ENCODE results near the gene SLC4A5.
"Not testable (repeated sequence)": the region's sequence is repeated elsewhere in the genome, so short reads cannot be mapped to it uniquely, and the experiment has no call there.

SLC4A5 gene

GRCh38 chr2:74223941-74224770 lies 119.1 kb downstream of the SLC4A5 start:
- DNase-seq (ENCODE audit: low read depth) = no peak
- no peak overlapping the region for H3K4me3 ChIP-seq (ENCODE audit: low read depth, low read length)
- no peak for TF ChIP-seq CTCF (IDR thresholded peaks at IDR 0.05; ENCODE audit: control insufficient read depth, extremely low read depth, insufficient read depth)

GRCh38 chr2:74222300-74222650 lies 120.9 kb downstream of the SLC4A5 start:
- no peak for DNase-seq (ENCODE audit: low read depth)
- TF ChIP-seq CTCF (IDR thresholded peaks at IDR 0.05; ENCODE audit: control insufficient read depth, extremely low read depth, insufficient read depth) = no peak
- no peak overlapping the region for H3K4me3 ChIP-seq (ENCODE audit: low read depth, low read length)

- no peak for DNase-seq (ENCODE audit: low read depth)
- TF ChIP-seq CTCF (IDR thresholded peaks at IDR 0.05; ENCODE audit: control insufficient read depth, extremely low read depth, insufficient read depth) = no peak
- H3K4me3 ChIP-seq (ENCODE audit: low read depth, low read length) = no peak overlapping the region
Measured at GRCh38 chr2:74221604-74222299, 121.5 kb downstream of the SLC4A5 start.

GRCh38 chr2:74221091-74221490 lies 122.1 kb downstream of the SLC4A5 start:
- no peak for DNase-seq (ENCODE audit: low read depth)
- no peak overlapping the region for H3K4me3 ChIP-seq (ENCODE audit: low read depth, low read length)
- no peak for TF ChIP-seq CTCF (IDR thresholded peaks at IDR 0.05; ENCODE audit: control insufficient read depth, extremely low read depth, insufficient read depth)

- no peak for DNase-seq (ENCODE audit: low read depth)
- TF ChIP-seq CTCF (IDR thresholded peaks at IDR 0.05; ENCODE audit: control insufficient read depth, extremely low read depth, insufficient read depth) = no peak
- no peak overlapping the region for H3K4me3 ChIP-seq (ENCODE audit: low read depth, low read length)
Measured at GRCh38 chr2:74219846-74220486, 123.2 kb downstream of the SLC4A5 start.

- H3K4me3 ChIP-seq (ENCODE audit: low read depth, low read length) = no peak overlapping the region
- TF ChIP-seq CTCF (IDR thresholded peaks at IDR 0.05; ENCODE audit: control insufficient read depth, extremely low read depth, insufficient read depth) = no peak
- no peak for DNase-seq (ENCODE audit: low read depth)
Measured at GRCh38 chr2:74216642-74217041, 126.6 kb downstream of the SLC4A5 start.

- not testable (repeated sequence) for DNase-seq (ENCODE audit: low read depth); H3K4me3 ChIP-seq (ENCODE audit: low read depth, low read length)
Measured at GRCh38 chr2:74215771-74216170, 127.4 kb downstream of the SLC4A5 start.
